PC-9 (cell line): ENCODE data around the gene TRANK1.

Source experiments
- CTCF ChIP-seq: fragments of 200-600 bp; sonication (generic); conservative IDR thresholded peaks from 2 replicates; pipeline ENCODE4 v1.6.1; 2017; ENCODE audit warnings: mixed run types, antibody characterized with exemption, mild to moderate bottlenecking, moderate library complexity
- EZH2 ChIP-seq: fragments of 200-600 bp; sonication (generic); IDR thresholded peaks from 2 replicates; pipeline ENCODE4 v1.8.0; 2017; ENCODE audit warnings: antibody characterized with exemption, low read depth

- TF ChIP-seq CTCF, result no peak
- no peak for TF ChIP-seq EZH2
Measured at GRCh38 chr3:36919439-36920160, 25.3 kb downstream of the TRANK1 start.
